Fibroblast of skin of left biceps (primary cell): ENCODE results near the gene C1orf198.
A peak's percentile ranks its signal among the peaks of the same experiment; 100 is the strongest.

ENCODE experiments used
- DNase-seq, 2 experiments: peaks; one replicate each; pipeline ENCODE4 v3.0.0-alpha.2; 2013; ENCODE audit warnings: low read depth in 2 of 2

Gene C1orf198

DNA sequence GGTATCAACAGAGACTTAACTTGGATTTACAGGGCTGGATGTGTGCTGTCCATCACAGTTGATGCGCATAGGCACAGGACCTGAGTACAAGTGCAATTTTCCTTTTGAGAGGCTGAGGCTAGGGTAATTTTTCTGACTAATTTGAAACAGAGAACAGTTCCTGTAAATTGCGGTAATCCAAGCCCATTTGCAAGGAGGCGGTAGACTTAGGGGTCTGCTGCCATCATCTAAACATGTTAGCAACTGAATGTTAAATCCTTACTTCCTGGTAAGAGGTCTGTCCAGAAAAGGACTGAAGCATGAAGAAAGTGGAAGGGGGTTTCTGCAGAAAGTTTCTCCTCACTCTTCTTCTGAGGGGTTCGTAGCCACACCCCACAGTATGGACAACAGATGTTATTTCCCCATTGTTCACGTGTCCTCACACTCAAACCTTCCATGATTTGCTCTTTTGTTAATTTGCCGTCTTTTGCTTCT is 23.7 kb upstream of the C1orf198 start:
- DNase-seq: no peak

GRCh38 chr1:230891413-230891812 is 23.1 kb upstream of the C1orf198 start:
- no peak for DNase-seq

GRCh38 chr1:230884646-230885045 is 16.3 kb upstream of the C1orf198 start:
- DNase-seq: no peak

- DNase-seq: no peak
Measured at GRCh38 chr1:230883967-230884366, 15.6 kb upstream of the C1orf198 start.

GRCh38 chr1:230879778-230880177 is 11.5 kb upstream of the C1orf198 start:
- no peak for DNase-seq

DNA sequence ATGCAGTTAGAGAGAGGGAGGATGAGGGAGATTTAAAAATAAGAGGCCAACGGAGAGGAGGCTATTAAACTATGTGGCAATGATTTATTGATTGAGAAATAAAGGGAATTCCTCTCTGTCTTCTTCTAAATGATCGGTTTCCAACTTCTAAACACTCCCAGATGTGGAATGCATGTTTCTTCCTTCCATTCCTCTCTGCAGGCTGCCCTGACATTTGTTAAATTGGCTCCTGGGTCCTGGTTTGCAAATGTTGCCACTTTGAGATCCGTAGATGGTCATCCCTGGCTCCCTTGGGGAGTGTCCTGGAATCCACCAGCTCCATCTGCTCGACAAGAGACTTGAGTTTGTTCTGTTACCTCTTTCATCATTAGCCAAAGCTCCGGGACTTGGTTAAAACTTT is 10.3 kb upstream of the C1orf198 start:
- DNase-seq: peak; percentile 100

DNA sequence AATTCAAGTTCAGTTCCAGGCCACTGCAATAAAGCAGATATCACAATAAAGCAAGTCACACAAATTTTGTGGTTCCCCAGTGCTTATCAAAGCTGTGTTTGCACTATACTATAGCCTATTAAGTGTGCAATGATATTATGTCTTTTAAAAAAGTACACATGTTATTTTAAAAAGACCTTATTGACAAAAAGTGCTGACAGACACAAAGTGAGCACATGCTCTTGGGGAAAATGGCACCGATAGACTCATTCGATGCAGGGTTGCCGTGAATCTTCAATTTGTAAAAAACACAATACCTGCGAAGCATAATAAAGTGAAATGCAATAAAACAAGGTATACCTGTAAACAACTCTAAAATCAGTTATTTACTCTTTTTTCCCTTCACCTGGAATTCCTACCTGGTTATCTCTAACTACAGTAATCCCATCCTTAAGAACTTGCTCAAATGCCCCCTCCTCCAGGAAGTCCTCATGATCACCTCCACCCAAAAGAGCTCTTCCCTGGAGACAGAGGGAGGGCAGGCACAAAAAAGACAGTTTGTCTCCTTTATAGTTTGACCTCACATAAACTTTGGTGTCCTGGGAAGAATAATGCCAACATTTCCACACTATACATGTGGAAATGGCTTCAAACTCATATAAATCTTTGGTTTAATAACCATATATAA is 9.7 kb upstream of the C1orf198 start:
- DNase-seq: no peak

GRCh38 chr1:230877146-230877923 is 9.0 kb upstream of the C1orf198 start:
- DNase-seq: peak; percentile 66 to 71

DNA sequence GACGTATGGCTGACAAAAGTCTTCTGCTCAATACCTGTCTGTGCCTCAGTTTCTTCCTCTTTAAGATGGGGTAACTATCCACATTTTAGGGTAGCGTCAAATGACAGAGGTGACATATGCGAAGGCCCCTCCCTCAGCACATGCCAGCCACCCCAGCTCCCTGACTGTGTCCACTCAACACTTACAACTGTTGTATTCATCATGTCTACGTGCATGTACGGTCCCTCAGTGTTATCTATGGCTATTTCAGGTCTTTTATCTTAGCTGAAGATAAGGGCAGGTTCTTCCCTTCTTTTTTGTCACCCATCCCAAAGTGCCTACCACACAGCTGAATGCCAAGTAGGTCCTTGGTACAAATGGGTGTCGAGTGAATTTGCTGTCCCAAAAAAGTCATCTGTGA is 8.3 kb upstream of the C1orf198 start:
- no peak for DNase-seq

DNA sequence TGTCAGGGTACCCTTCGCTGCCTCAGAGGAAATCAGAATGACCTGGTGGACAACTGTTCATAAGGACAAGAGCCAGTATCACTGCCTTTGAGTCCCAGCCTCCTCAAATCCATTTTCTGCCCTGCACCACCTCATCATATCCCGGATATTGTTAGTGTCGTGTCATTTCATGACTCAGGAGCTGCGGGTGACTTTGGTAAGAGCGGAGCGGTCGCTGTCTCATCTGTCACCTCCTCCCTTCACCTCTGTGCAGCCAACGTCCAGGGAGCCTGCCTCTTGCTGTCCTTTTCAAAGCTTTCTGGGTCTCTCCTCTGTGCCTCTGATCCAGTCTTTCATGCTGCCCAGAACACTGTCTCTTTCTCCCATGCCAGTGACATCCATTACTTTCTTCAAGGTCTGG is 7.0 kb upstream of the C1orf198 start:
- no peak for DNase-seq

GRCh38 chr1:230870916-230871315 is 2.6 kb upstream of the C1orf198 start:
- DNase-seq: no peak

DNA sequence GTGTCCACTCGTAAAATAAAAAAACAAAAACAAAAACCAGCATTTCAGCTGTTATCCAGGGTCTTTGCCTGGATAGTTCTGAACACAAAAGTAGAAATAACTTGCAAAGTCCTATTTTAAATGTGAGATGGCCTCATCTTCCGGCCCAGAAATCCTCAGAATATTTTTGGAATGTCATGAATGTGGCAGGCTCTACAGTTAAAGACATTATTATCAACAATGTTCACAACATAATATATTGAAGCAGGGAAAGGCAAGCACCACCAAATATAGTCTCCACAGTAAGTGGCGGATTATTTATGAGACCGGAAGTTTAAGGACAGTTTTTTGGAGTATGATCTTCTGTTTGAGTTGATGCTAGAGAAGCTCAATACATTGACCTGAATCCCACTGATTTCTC is 1.2 kb upstream of the C1orf198 start:
- peak; percentile 65 to 67 for DNase-seq

DNA sequence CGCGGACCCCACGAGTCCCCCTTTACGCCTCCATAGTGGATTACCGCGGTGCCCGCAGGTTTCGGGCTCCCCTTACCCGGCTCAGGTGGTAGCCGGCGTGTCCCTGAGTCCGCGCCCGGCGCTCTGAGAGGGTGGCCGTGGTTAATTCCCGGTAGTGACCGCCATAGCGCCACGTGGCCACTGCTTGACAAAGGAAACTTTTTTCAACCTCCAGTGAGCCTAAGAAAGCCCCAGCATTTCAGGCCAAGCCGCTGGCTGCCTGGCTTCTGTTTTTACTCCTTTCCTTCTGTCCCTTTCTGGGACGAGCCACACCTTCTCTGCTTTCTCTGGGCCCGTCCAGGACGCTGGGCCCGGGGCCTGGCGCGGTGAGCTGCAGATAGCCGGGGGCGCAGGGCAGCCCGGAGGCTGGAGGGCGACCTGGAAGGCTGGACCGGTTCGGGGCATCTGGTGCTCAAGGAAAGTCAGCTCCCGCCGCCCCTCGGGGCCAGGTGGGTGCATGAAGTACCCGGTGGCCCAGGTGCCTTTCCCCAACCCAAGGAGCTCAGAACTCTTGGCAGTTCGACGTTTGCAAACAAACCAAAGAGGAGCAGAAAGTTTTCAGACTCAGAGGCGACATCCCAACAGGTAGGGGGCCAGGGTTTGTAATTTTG is 540 bp upstream of the C1orf198 start:
- DNase-seq: no peak

- no peak for DNase-seq
Measured at GRCh38 chr1:230867101-230867902, 1.0 kb downstream of the C1orf198 start.

GRCh38 chr1:230866171-230867070 is 1.9 kb downstream of the C1orf198 start:
- DNase-seq: no peak

DNA sequence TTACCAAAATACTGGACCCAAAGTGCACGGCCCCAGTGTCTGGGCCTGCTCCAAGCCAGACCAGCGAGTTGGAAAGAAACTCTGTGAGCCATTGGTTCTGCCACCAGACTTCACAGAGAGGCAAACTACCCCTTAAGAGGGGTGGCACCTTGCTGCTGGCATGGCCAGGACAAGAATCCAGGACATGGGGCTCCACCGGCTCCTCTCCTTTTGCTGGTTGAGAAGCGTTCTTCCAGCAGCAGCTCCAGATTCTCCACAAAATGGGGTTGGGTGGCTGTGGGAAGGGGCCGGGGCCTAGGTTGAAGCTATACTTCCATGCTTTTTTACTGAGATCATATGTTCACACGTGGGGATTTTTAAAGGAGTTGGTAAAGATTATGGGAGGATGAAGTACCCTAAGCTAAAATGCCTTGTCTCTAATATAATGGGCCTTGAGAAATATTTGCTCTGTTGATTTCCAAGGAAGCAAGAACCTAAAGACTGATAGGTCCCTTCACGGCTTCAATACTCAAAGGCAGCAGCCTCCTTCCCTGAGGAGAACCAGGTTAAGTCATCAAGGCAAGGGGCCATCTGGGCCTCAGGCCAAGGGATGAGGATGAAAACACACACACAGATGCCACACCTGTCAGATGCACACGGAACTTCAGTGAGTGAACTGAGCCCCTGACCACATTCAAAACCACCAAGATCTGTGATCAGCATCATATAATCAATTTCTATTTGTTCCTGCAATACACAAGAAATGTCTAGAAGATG is 3.1 kb downstream of the C1orf198 start:
- DNase-seq: no peak

GRCh38 chr1:230864441-230864840 is 3.9 kb downstream of the C1orf198 start:
- no peak for DNase-seq

DNA sequence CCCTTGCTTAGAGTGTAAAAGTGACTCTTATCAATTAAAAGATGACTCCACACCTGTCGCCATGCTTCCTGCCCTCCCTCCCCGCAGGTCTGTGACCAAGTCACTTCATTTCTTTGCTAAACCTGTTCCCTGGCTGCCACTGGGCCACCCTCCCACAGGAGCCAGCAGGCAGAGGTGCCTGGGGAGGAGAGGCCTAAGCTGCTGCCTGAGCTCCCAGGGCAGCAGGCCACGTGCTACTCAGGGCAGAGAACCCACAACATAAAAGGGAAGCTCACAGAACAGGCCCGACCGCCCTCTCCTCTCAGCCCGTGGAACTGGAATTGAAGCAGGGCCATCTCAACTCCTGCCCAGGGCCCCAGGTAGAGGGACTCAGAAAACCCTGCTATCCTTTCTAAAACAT is 4.9 kb downstream of the C1orf198 start:
- no peak for DNase-seq

- no peak for DNase-seq
Measured at GRCh38 chr1:230861970-230862595, 6.2 kb downstream of the C1orf198 start.

DNA sequence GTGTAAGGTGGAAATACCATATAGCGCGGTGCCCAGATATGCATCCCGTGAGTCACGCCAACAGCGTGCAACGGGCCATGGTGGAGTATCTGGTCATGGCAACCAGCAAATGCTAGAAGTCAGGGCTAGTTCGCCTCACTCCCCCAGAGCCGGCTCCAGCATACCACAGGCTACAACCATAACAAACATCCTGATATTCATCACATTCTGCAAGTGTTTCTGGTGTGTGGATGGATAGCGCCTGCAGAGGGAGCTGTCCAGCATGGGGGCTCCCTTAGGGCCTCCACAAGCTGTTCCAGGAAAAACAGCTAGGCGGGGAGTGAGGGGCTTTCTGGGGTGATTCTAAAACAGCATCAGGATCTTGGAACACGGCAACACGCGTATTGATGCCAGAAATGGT is 6.8 kb downstream of the C1orf198 start:
- no peak for DNase-seq
